HG03060 (cell line): Measurements from ENCODE around the gene NECAB2.

Experiments
- ATAC-seq: cut with Tn5 transposase; IDR thresholded peaks from one replicate; pipeline ENCODE4 v1.9.1; 2021; ENCODE audit warnings: low read depth, moderate number of reproducible peaks; ENCODE audit not compliant: unreplicated experiment

Gene NECAB2

GRCh38 chr16:84014570-84015327, 46.7 kb downstream of the NECAB2 start:
- no peak for ATAC-seq

GRCh38 chr16:84015399-84015798, 47.4 kb downstream of the NECAB2 start:
- ATAC-seq = no peak

DNA sequence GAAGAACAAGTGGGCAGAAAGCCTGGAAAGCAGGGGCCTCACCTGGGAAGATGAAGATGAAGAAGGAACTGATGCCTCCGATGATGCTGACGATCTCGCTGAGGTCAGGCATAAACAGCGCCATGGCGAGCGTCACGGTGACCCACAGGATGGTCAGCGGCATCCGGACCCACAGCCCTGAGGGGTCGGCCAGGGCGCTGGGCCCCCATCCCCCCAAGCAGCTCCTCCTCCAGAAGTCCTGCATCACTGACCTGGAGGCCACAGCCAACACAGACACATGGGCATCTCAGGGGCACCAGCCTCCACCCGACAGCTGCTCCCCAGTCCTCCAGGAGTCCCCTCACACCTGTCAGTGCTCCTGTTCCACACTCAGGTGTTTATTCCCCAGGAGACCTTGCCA, 48.4 kb downstream of the NECAB2 start:
- no peak for ATAC-seq

- no peak for ATAC-seq
Measured at GRCh38 chr16:84018710-84019109, 50.7 kb downstream of the NECAB2 start.

DNA sequence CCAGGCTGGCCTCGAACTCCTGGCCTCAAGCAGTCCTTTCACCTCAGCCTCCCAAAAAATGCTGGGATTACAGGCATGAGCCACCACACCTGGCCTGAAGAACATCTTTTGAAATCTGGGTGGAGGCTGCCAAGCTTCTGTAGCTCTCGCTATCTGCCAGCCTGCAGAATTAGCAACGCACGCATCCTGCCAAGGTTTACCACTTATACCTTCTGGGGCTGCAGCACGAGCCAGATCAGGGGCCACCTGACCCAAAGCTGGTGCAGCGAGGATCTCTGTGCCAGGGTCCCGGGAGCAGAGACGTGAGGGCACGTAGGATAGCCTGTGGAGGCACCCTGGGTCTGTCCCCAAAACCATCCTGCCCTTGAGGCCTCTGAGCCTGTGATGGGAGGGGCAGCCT, 52.3 kb downstream of the NECAB2 start:
- no peak for ATAC-seq

GRCh38 chr16:84021488-84021887, 53.4 kb downstream of the NECAB2 start:
- no peak for ATAC-seq

GRCh38 chr16:84022644-84023043, 54.6 kb downstream of the NECAB2 start:
- no peak for ATAC-seq

GRCh38 chr16:84024854-84025253, 56.8 kb downstream of the NECAB2 start:
- ATAC-seq = no peak

DNA sequence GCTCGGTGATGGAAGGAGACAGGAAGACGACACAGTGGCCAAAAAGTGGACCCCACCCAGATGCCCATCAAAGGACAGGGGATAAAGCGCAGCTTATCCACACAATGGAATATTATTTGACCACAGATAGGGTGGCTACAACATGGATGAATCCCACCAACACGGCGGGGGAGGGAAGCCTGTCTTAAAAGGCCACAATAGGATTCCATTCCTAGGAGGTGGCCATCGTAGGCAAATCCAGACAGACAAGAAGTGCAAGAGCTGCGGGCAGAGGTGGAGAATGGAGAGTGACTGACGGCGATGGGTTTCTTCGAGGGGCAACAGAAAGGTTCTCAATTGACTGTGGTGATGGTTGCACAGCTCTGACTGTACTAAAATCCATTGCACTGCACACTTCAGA, 58.6 kb downstream of the NECAB2 start:
- no peak for ATAC-seq

GRCh38 chr16:84027625-84028024, 59.6 kb downstream of the NECAB2 start:
- no peak for ATAC-seq

DNA sequence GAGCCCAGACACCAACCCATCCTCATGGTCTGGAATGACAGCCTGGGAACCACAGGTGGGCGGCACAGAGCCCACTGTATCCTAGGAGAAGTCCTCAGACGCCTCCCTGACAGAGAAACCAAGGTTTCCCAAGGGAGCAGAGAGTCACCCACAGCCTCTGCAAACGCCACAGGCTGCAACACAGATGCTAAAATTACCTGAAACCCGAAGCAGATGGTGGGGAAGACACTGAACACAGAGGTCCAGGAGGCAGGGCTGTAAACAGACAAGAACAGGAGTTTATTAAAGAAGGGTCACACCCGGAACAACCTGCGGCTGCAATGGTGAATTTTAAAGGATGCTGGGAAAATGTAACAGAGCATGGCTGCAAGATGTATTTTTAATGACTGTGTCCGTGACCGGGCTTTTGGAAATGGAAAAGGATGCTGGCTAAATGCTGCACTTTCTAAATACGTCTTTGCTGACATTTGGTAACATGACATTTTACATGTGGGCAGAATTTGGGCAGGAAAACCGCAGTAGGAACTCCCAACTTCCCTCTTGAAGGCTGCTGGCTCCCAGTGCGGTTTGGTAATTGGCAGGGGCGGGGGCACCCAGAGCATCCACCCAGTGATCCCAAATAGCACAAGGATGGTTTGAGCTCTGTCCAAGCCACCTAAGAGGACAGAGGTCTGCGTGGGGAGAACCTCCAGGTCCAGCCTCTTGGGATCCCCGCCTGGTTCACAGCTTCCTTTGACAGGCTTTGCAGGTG, 61.4 kb downstream of the NECAB2 start:
- ATAC-seq = no peak

GRCh38 chr16:84031556-84031955, 63.5 kb downstream of the NECAB2 start:
- ATAC-seq = no peak

DNA sequence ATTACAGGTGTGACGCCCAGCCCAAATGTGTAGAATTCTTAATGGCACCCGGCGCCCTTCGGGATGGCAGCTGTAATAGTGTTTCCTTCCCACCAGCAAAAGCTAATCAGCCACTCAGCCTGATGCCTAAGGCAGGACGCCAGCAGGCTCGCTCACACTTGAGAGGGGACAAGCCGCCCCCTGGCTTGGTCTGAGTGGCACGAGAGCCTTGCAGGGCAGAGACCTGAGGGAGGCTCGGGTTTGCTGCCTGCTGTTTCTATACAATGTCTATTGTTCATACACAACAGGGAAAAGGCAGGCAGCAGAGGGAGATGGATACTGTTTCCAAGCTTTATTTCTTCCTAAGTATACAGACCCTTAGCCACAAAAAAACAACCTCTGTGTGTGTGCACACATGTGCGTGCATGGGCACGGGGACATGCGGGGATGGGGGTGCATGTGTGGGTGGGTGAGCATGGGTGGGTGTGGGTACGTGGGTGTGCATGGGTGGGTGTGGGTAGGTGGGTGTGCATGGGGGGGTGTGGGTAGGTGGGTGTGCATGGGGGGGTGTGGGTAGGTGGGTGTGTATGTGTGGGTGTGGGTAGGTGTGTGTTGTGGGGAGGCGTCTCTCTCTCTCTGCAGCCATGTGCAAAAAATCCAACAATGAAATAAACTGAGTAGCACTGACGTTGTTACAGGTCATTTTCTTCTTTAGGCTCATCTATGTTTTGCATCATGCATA, 64.6 kb downstream of the NECAB2 start:
- no peak for ATAC-seq

DNA sequence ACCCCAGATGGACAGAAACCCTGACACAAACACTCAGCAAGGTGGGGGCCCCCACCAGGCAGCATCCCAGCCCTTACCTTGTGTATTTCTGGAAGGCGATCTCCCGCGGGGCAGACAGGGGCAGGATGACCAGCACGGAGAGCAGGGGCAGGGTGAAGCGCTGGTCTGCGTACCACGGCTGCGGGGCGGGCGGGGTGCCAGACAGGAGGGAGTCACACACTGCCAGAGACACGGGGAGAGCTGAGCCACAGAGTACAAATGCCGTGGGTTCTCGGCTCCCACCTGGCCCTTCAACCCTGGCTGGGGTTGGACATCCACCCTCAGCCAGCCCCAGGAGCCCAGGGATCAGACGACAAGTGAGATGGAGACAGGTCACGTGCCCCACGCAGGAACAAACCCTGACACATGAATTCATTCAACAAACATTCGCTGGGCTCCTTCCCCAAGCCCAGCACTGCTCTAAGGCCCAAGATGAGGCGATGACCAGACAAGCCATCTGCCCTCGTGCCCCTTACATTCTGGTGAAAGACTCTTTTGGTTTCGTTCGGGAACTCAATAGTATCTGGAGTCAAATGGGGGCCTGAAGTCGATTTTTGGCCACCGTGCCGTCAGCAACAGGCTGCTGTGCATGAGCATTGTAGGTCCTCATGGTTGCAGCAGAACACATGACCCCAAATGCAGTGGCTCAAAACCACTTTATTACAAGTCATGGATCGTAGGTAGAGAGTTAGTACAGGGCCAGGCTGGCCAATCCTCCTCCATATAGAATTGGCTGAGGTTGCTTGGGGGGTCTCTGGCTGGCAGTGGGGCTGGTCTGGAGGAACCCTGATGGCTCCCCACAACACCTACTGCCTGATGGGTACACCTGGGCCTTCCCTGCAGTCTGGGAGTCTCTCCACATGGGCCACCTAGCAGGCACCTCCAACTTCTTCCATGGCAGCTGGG, 65.5 kb downstream of the NECAB2 start:
- ATAC-seq = no peak

DNA sequence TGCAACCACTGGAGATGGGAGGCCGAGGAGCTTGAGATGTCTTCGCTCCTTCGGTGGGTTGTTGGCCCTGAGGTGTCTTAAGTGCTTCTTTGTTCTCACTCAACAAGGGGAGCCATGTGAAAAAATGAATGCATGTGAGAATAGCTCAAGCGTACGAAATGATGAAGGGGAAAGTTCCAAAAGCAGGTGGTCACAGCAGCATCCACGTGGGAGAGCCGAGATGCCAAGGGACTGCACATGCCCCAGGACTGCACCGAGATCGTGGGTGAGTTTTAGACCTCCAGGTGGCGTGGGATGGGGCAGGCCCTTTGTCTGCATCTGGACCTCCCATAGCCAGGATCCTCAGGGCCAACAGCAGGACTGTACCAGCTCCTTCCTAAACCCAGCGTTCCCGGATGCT, 66.5 kb downstream of the NECAB2 start:
- no peak for ATAC-seq

GRCh38 chr16:84036131-84036530, 68.1 kb downstream of the NECAB2 start:
- ATAC-seq = no peak

DNA sequence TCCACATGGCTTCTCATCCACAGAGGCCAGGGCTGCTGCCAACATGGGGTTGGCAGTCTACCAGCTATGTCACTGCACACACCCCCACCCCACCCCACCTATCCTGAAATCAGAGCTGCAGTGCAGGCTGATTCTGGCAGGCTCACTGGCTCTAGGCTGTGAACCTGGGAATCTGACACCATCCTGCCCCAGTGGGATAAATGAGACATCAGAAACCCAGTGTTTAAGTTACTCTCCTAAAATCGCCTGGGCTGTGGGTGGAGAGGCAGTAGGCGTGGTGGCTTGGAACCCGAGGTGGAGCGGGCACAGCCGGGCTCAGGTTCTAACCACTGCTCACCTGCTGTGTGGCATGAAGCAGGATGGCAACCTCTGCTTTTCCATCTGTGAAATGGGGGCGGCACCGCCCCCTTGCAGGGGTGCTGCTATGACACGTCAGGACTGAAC, 69.0 kb downstream of the NECAB2 start:
- no peak for ATAC-seq

- ATAC-seq = no peak
Measured at GRCh38 chr16:84038469-84038868, 70.4 kb downstream of the NECAB2 start.

GRCh38 chr16:84039696-84040095, 71.7 kb downstream of the NECAB2 start:
- ATAC-seq = no peak

DNA sequence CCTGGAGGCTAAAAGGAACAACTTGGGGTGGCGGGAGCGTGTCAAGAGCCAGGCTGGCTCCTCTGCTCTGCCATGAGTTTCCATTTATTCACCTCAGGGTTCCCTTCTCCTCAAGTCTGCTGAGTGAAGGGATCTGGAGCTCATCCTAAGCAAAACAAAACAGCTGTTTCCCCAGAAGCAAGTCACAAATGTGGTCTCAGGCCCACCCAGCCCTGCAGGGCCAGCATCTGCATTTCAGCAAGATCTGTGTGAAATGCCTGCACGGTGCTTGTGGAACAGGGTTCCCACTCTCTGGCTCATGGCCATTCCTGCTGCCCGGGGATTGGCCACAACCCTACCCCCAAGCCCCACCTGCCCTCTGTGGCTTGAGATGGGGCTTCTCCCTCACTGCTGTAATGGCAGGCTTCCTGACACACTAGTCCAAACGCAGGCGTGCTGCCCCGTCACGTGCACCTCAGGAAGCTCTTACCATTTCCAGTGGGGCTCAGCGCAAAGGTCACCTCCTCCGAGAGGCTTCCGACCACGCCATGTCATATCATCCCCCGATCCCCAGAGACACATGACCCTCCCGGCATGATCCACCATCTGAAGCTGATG, 72.3 kb downstream of the NECAB2 start:
- ATAC-seq = no peak
